Measurements from ENCODE around the gene KANSL1.

DNA sequence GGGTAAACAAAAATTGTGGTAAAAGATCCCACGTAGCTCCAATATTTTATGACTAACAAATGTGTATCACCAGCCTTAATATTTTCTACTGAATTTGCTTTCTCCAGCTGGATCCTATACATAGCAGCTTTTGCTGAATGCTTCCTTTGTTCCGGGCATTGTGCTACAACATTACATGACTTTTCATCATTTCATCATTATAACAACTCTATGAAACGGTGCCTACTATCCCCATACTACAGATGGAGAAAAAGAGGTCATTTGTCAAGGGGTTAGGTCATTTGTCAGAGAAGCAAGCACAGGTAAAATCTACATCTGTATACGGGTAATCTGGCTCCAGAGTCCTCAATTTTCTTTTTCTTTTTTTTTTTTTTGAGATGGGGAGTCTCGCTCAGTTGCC is 74.3 kb downstream of the KANSL1 start:
- TF ChIP-seq, protein P1, sequence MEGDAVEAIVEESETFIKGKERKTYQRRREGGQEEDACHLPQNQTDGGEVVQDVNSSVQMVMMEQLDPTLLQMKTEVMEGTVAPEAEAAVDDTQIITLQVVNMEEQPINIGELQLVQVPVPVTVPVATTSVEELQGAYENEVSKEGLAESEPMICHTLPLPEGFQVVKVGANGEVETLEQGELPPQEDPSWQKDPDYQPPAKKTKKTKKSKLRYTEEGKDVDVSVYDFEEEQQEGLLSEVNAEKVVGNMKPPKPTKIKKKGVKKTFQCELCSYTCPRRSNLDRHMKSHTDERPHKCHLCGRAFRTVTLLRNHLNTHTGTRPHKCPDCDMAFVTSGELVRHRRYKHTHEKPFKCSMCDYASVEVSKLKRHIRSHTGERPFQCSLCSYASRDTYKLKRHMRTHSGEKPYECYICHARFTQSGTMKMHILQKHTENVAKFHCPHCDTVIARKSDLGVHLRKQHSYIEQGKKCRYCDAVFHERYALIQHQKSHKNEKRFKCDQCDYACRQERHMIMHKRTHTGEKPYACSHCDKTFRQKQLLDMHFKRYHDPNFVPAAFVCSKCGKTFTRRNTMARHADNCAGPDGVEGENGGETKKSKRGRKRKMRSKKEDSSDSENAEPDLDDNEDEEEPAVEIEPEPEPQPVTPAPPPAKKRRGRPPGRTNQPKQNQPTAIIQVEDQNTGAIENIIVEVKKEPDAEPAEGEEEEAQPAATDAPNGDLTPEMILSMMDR (conservative IDR thresholded peaks at IDR 0.05) = no peak
- TF ChIP-seq ZFX (IDR thresholded peaks at IDR 0.05) = no peak
